ENCODE results near the gene KCNQ1. TPM values are rescaled to one million over a fixed set of nuclear protein-coding genes. Genes with fewer than 3 reads are reported as not detected.

Gene KCNQ1
- total and polyA plus RNA-seq, 3 experiments from 2014 or later: 2.6 to 5.7 (median 3.4) TPM

- Mint-ChIP-seq H3K4me3 (no peak overlapping the region), H3K27ac (peak overlapping the region in 2 of 8 donors; percentile 43 to 74), H3K9me3 (peaks cover 0 to 2% (median 0%) of the 10 kb centered on the region in 5 donors), H3K27me3 (peaks cover 0 to 2% of the 10 kb centered on the region in 2 donors), H3K36me3 (peaks cover 0 to 5% (median 0%) of the 10 kb centered on the region in 3 donors), H3K4me1 (no peaks in the 10 kb centered on the region)
- no peak overlapping the region for H3K27ac ChIP-seq (ENCODE audit: low read depth, low read length)
- H3K36me3 ChIP-seq (ENCODE audit: insufficient read depth, low read length): no peaks in the 10 kb centered on the region
- POLR2A ChIA-PET: no interaction called here
- H3K27me3 ChIP-seq (ENCODE audit: insufficient read depth, low read length, poor library complexity, severe bottlenecking): no peaks in the 10 kb centered on the region
- no peak for DNase-seq
- H3K4me3 ChIP-seq (ENCODE audit: low read length): no peak overlapping the region
- CTCF ChIA-PET: no interaction called here
- H3K4me1 ChIP-seq (ENCODE audit: insufficient read depth, low read length): no peaks in the 10 kb centered on the region
- H3K9me3 ChIP-seq (ENCODE audit: low read length): no peaks in the 10 kb centered on the region
These were observed 259.5 kb downstream of the KCNQ1 start for GRCh38 chr11:2704356-2704755.

GRCh38 chr11:2704896-2705606 is 260.2 kb downstream of the KCNQ1 start:
- POLR2A ChIA-PET: no interaction called here
- H3K27ac Mint-ChIP-seq: no peak overlapping the region
- no peaks in the 10 kb centered on the region for H3K4me1 ChIP-seq (ENCODE audit: insufficient read depth, low read length)
- peaks cover 0 to 5% (median 0%) of the 10 kb centered on the region in 5 donors for H3K9me3 Mint-ChIP-seq
- no peak overlapping the region for H3K4me3 Mint-ChIP-seq
- peak in 1 of 5 donors; percentile 30 for DNase-seq
- H3K36me3 ChIP-seq (ENCODE audit: insufficient read depth, low read length): no peaks in the 10 kb centered on the region
- no peaks in the 10 kb centered on the region for H3K4me1 Mint-ChIP-seq
- H3K27me3 Mint-ChIP-seq: peaks cover 0 to 2% of the 10 kb centered on the region in 2 donors
- no peaks in the 10 kb centered on the region for H3K9me3 ChIP-seq (ENCODE audit: low read length)
- H3K27me3 ChIP-seq (ENCODE audit: insufficient read depth, low read length, poor library complexity, severe bottlenecking): no peaks in the 10 kb centered on the region
- CTCF ChIA-PET: no interaction called here
- no peak overlapping the region for H3K27ac ChIP-seq (ENCODE audit: low read depth, low read length)
- no peak overlapping the region for H3K4me3 ChIP-seq (ENCODE audit: low read length)
- H3K36me3 Mint-ChIP-seq: peaks cover 0 to 5% (median 0%) of the 10 kb centered on the region in 3 donors

GRCh38 chr11:2706321-2706720 is 261.5 kb downstream of the KCNQ1 start:
- H3K27ac Mint-ChIP-seq: no peak overlapping the region
- no peaks in the 10 kb centered on the region for H3K9me3 ChIP-seq (ENCODE audit: low read length)
- ChIA-PET POLR2A (no interaction called here), CTCF (no interaction called here)
- no peak overlapping the region for H3K4me3 Mint-ChIP-seq
- H3K9me3 Mint-ChIP-seq: peaks cover 1 to 9% (median 2%) of the 10 kb centered on the region in 5 donors
- no peaks in the 10 kb centered on the region for H3K4me1 Mint-ChIP-seq
- no peak overlapping the region for H3K27ac ChIP-seq (ENCODE audit: low read depth, low read length)
- H3K4me3 ChIP-seq (ENCODE audit: low read length): no peak overlapping the region
- H3K36me3 Mint-ChIP-seq: peaks cover 0 to 8% (median 0%) of the 10 kb centered on the region in 3 donors
- peaks cover 0 to 2% of the 10 kb centered on the region in 2 donors for H3K27me3 Mint-ChIP-seq
- DNase-seq: no peak
- no peaks in the 10 kb centered on the region for H3K4me1 ChIP-seq (ENCODE audit: insufficient read depth, low read length)
- no peaks in the 10 kb centered on the region for H3K36me3 ChIP-seq (ENCODE audit: insufficient read depth, low read length)
- H3K27me3 ChIP-seq (ENCODE audit: insufficient read depth, low read length, poor library complexity, severe bottlenecking): no peaks in the 10 kb centered on the region

GRCh38 chr11:2707736-2708135 is 262.9 kb downstream of the KCNQ1 start:
- no peaks in the 10 kb centered on the region for H3K4me1 ChIP-seq (ENCODE audit: insufficient read depth, low read length)
- no peak for DNase-seq
- no peaks in the 10 kb centered on the region for H3K27me3 ChIP-seq (ENCODE audit: insufficient read depth, low read length, poor library complexity, severe bottlenecking)
- H3K27ac Mint-ChIP-seq: peak overlapping the region in 1 of 8 donors; percentile 47
- H3K36me3 ChIP-seq (ENCODE audit: insufficient read depth, low read length): no peaks in the 10 kb centered on the region
- no peak overlapping the region for H3K27ac ChIP-seq (ENCODE audit: low read depth, low read length)
- H3K9me3 Mint-ChIP-seq: peaks cover 1 to 9% (median 5%) of the 10 kb centered on the region in 5 donors
- peaks cover 0 to 2% of the 10 kb centered on the region in 2 donors for H3K27me3 Mint-ChIP-seq
- H3K4me3 Mint-ChIP-seq: no peak overlapping the region
- no peaks in the 10 kb centered on the region for H3K4me1 Mint-ChIP-seq
- CTCF ChIA-PET: no interaction called here
- POLR2A ChIA-PET: no interaction called here
- H3K4me3 ChIP-seq (ENCODE audit: low read length): no peak overlapping the region
- peaks cover 0 to 8% (median 0%) of the 10 kb centered on the region in 3 donors for H3K36me3 Mint-ChIP-seq
- H3K9me3 ChIP-seq (ENCODE audit: low read length): no peaks in the 10 kb centered on the region

- Mint-ChIP-seq H3K4me3 (no peak overlapping the region), H3K36me3 (peaks cover 0 to 8% (median 0%) of the 10 kb centered on the region in 3 donors), H3K9me3 (peaks cover 1 to 9% (median 5%) of the 10 kb centered on the region in 5 donors), H3K4me1 (no peaks in the 10 kb centered on the region), H3K27me3 (peaks cover 0 to 2% of the 10 kb centered on the region in 2 donors), H3K27ac (peak overlapping the region in 1 of 8 donors; percentile 32)
- no peaks in the 10 kb centered on the region for H3K4me1 ChIP-seq (ENCODE audit: insufficient read depth, low read length)
- H3K27ac ChIP-seq (ENCODE audit: low read depth, low read length): no peak overlapping the region
- CTCF ChIA-PET: no interaction called here
- DNase-seq: no peak
- H3K36me3 ChIP-seq (ENCODE audit: insufficient read depth, low read length): no peaks in the 10 kb centered on the region
- no peaks in the 10 kb centered on the region for H3K27me3 ChIP-seq (ENCODE audit: insufficient read depth, low read length, poor library complexity, severe bottlenecking)
- H3K9me3 ChIP-seq (ENCODE audit: low read length): no peaks in the 10 kb centered on the region
- POLR2A ChIA-PET: no interaction called here
- no peak overlapping the region for H3K4me3 ChIP-seq (ENCODE audit: low read length)
These were observed 263.4 kb downstream of the KCNQ1 start for GRCh38 chr11:2708151-2708581.

GRCh38 chr11:2708757-2709281 is 264.0 kb downstream of the KCNQ1 start:
- H3K4me1 Mint-ChIP-seq: no peaks in the 10 kb centered on the region
- DNase-seq: no peak
- no peak overlapping the region for H3K4me3 Mint-ChIP-seq
- Histone ChIP-seq H3K36me3 (ENCODE audit: insufficient read depth, low read length) (no peaks in the 10 kb centered on the region), H3K27me3 (ENCODE audit: insufficient read depth, low read length, poor library complexity, severe bottlenecking) (no peaks in the 10 kb centered on the region), H3K4me1 (ENCODE audit: insufficient read depth, low read length) (no peaks in the 10 kb centered on the region), H3K9me3 (ENCODE audit: low read length) (no peaks in the 10 kb centered on the region), H3K27ac (ENCODE audit: low read depth, low read length) (no peak overlapping the region), H3K4me3 (ENCODE audit: low read length) (no peak overlapping the region)
- ChIA-PET POLR2A (no interaction called here), CTCF (no interaction called here)
- H3K9me3 Mint-ChIP-seq: peaks cover 1 to 9% (median 5%) of the 10 kb centered on the region in 5 donors
- H3K27me3 Mint-ChIP-seq: peaks cover 0 to 2% of the 10 kb centered on the region in 2 donors
- no peak overlapping the region for H3K27ac Mint-ChIP-seq
- H3K36me3 Mint-ChIP-seq: peaks cover 0 to 8% (median 0%) of the 10 kb centered on the region in 3 donors

GRCh38 chr11:2709429-2709828 is 264.6 kb downstream of the KCNQ1 start:
- Mint-ChIP-seq H3K27ac (no peak overlapping the region), H3K36me3 (peaks cover 0 to 8% (median 0%) of the 10 kb centered on the region in 3 donors), H3K4me3 (no peak overlapping the region), H3K27me3 (peaks cover 0 to under 1% of the 10 kb centered on the region in 2 donors), H3K9me3 (peaks cover 1 to 9% (median 5%) of the 10 kb centered on the region in 5 donors), H3K4me1 (no peaks in the 10 kb centered on the region)
- Histone ChIP-seq H3K4me1 (ENCODE audit: insufficient read depth, low read length) (no peaks in the 10 kb centered on the region), H3K27me3 (ENCODE audit: insufficient read depth, low read length, poor library complexity, severe bottlenecking) (no peaks in the 10 kb centered on the region), H3K27ac (ENCODE audit: low read depth, low read length) (no peak overlapping the region), H3K4me3 (ENCODE audit: low read length) (no peak overlapping the region), H3K36me3 (ENCODE audit: insufficient read depth, low read length) (no peaks in the 10 kb centered on the region), H3K9me3 (ENCODE audit: low read length) (no peaks in the 10 kb centered on the region)
- POLR2A ChIA-PET: no interaction called here
- CTCF ChIA-PET: no interaction called here
- no peak for DNase-seq

GRCh38 chr11:2711161-2711560 is 266.4 kb downstream of the KCNQ1 start:
- no peaks in the 10 kb centered on the region for H3K36me3 ChIP-seq (ENCODE audit: insufficient read depth, low read length)
- peaks cover 0 to 4% (median 0%) of the 10 kb centered on the region in 3 donors for H3K36me3 Mint-ChIP-seq
- no peak for DNase-seq
- H3K27me3 ChIP-seq (ENCODE audit: insufficient read depth, low read length, poor library complexity, severe bottlenecking): no peaks in the 10 kb centered on the region
- no peaks in the 10 kb centered on the region for H3K9me3 ChIP-seq (ENCODE audit: low read length)
- POLR2A ChIA-PET: no interaction called here
- H3K4me3 ChIP-seq (ENCODE audit: low read length): no peak overlapping the region
- H3K4me3 Mint-ChIP-seq: no peak overlapping the region
- H3K9me3 Mint-ChIP-seq: peaks cover 1 to 9% (median 2%) of the 10 kb centered on the region in 5 donors
- no peak overlapping the region for H3K27ac ChIP-seq (ENCODE audit: low read depth, low read length)
- no peaks in the 10 kb centered on the region for H3K4me1 Mint-ChIP-seq
- CTCF ChIA-PET: no interaction called here
- peaks cover 0 to 2% of the 10 kb centered on the region in 2 donors for H3K27me3 Mint-ChIP-seq
- H3K27ac Mint-ChIP-seq: no peak overlapping the region
- no peaks in the 10 kb centered on the region for H3K4me1 ChIP-seq (ENCODE audit: insufficient read depth, low read length)
